HepG2 (cell line): ENCODE results near the gene DUS2. TPM values are rescaled to one million over a fixed set of nuclear protein-coding genes. Genes with fewer than 3 reads are reported as not detected.

Experiments used
- ELF4 ChIP-seq: sonication (generic); formaldehyde crosslinking; IDR thresholded peaks from 2 replicates; pipeline ENCODE4 v1.5.0; 2020; ENCODE audit warnings: missing genetic modification reagents, mild to moderate bottlenecking, moderate library complexity, borderline replicate concordance
- MZF1 ChIP-seq: sonication (generic); formaldehyde crosslinking; IDR thresholded peaks from 2 replicates; pipeline ENCODE4 v1.8.1; 2023; ENCODE audit warnings: mild to moderate bottlenecking, missing genetic modification reagents, borderline replicate concordance
- NONO ChIP-seq, 2 experiments: fragments of 450-650 bp in 1 of 2; sonication (generic) in 1 of 2; formaldehyde crosslinking in 1 of 2; IDR thresholded peaks in 1 of 2; conservative IDR thresholded peaks in 1 of 2; 2 replicates each; pipeline versions ENCODE4 v1.6.1 to v1.8.0; 2017 to 2022; ENCODE audit warnings: mild to moderate bottlenecking in 1 of 2, missing genetic modification reagents in 1 of 2, moderate library complexity in 1 of 2
- SCMH1 ChIP-seq: sonication (generic); formaldehyde crosslinking; IDR thresholded peaks from 2 replicates; pipeline ENCODE4 v1.9.0; 2021; ENCODE audit warnings: missing genetic modification reagents, mild to moderate bottlenecking, borderline replicate concordance
- SNAI1 ChIP-seq: sonication (generic); formaldehyde crosslinking; IDR thresholded peaks from 2 replicates; pipeline ENCODE4 v1.5.0; 2020; ENCODE audit warnings: mild to moderate bottlenecking, missing genetic modification reagents, borderline replicate concordance
- STAT5B ChIP-seq: sonication (generic); formaldehyde crosslinking; IDR thresholded peaks from 2 replicates; pipeline ENCODE4 v1.4.0; 2020; ENCODE audit warnings: missing genetic modification reagents
- SUZ12 ChIP-seq: fragments of 150-350 bp; IDR thresholded peaks from 2 replicates; pipeline ENCODE4 v1.6.1; 2014; ENCODE audit warnings: low read depth, low read length
- ZBTB7A ChIP-seq: sonication (generic); formaldehyde crosslinking; IDR thresholded peaks from 2 replicates; pipeline ENCODE4 v1.8.0; 2022; ENCODE audit warnings: mild to moderate bottlenecking, missing genetic modification reagents
- ZC3H13 ChIP-seq: sonication (generic); formaldehyde crosslinking; IDR thresholded peaks from 2 replicates; pipeline ENCODE4 v1.8.1; 2023; ENCODE audit warnings: mild to moderate bottlenecking, missing genetic modification reagents, moderate library complexity
- ZNF282 ChIP-seq: fragments of 450-650 bp; IDR thresholded peaks from 2 replicates; pipeline ENCODE4 v1.6.1; 2018; ENCODE audit not compliant: partially characterized antibody
- ZNF576 ChIP-seq: sonication (generic); formaldehyde crosslinking; IDR thresholded peaks from 2 replicates; pipeline ENCODE4 v1.4.0; 2020; ENCODE audit warnings: mild to moderate bottlenecking, missing genetic modification reagents
- ZNF746 ChIP-seq: sonication (generic); formaldehyde crosslinking; IDR thresholded peaks from 2 replicates; pipeline ENCODE4 v1.8.0; 2022; ENCODE audit warnings: mild to moderate bottlenecking, missing genetic modification reagents
- polyA plus RNA-seq, 8 experiments: library from polyadenylated mRNA; depleted of rRNA in 3 of 8; stranded (reverse) in 7 of 8; unstranded in 1 of 8; fragments of >200 nt; fragmentation: Illumina TruSeq in 4 of 8; extraction: Trizol in 4 of 8; gene quantifications; 2 replicates each; pipeline versions ENCODE4 v1.2.1 to v1.2.3, GENCODE V29; 2011 to 2016; ENCODE audit warnings: low read depth in 4 of 8, missing spikeins in 1 of 8, mixed read lengths in 1 of 8; ENCODE audit not compliant: insufficient read depth in 1 of 8
- total RNA-seq, 5 experiments: library from RNA; depleted of rRNA; stranded (reverse); fragments of >200 nt; fragmentation: Illumina TruSeq; extraction: Trizol; gene quantifications; 2 replicates each; pipeline ENCODE4 v1.2.3, GENCODE V29; 2016; ENCODE audit warnings: low read depth in 1 of 5
- TF ChIP-seq, protein P1 (sequence below): sonication (generic); formaldehyde crosslinking; IDR thresholded peaks from 2 replicates; pipeline ENCODE4 v1.4.0; 2020; ENCODE audit warnings: mild to moderate bottlenecking, missing genetic modification reagents, borderline replicate concordance
- TF ChIP-seq, protein P2 (sequence below), 2 experiments: IDR thresholded peaks; 2 replicates each; pipeline ENCODE4 v1.6.1; 2011 to 2012; ENCODE audit warnings: low read length in 2 of 2, borderline replicate concordance in 1 of 2, low read depth in 1 of 2, mild to moderate bottlenecking in 1 of 2, moderate library complexity in 1 of 2
- TF ChIP-seq, protein P3 (sequence below): sonication (generic); formaldehyde crosslinking; IDR thresholded peaks from 2 replicates; pipeline ENCODE4 v1.8.1; 2023; ENCODE audit warnings: mild to moderate bottlenecking, missing genetic modification reagents
- TF ChIP-seq, protein P4 (sequence below): sonication (generic); formaldehyde crosslinking; IDR thresholded peaks from 2 replicates; pipeline ENCODE4 v1.8.1; 2022; ENCODE audit warnings: low read depth, mild to moderate bottlenecking, missing genetic modification reagents

DUS2 gene
- total and polyA plus RNA-seq, 2 of the 13 experiments (the other 11 are each of a cell fraction or from before 2014, with no cell fraction given): 17.8 to 25.1 TPM

- TF ChIP-seq, protein P1, sequence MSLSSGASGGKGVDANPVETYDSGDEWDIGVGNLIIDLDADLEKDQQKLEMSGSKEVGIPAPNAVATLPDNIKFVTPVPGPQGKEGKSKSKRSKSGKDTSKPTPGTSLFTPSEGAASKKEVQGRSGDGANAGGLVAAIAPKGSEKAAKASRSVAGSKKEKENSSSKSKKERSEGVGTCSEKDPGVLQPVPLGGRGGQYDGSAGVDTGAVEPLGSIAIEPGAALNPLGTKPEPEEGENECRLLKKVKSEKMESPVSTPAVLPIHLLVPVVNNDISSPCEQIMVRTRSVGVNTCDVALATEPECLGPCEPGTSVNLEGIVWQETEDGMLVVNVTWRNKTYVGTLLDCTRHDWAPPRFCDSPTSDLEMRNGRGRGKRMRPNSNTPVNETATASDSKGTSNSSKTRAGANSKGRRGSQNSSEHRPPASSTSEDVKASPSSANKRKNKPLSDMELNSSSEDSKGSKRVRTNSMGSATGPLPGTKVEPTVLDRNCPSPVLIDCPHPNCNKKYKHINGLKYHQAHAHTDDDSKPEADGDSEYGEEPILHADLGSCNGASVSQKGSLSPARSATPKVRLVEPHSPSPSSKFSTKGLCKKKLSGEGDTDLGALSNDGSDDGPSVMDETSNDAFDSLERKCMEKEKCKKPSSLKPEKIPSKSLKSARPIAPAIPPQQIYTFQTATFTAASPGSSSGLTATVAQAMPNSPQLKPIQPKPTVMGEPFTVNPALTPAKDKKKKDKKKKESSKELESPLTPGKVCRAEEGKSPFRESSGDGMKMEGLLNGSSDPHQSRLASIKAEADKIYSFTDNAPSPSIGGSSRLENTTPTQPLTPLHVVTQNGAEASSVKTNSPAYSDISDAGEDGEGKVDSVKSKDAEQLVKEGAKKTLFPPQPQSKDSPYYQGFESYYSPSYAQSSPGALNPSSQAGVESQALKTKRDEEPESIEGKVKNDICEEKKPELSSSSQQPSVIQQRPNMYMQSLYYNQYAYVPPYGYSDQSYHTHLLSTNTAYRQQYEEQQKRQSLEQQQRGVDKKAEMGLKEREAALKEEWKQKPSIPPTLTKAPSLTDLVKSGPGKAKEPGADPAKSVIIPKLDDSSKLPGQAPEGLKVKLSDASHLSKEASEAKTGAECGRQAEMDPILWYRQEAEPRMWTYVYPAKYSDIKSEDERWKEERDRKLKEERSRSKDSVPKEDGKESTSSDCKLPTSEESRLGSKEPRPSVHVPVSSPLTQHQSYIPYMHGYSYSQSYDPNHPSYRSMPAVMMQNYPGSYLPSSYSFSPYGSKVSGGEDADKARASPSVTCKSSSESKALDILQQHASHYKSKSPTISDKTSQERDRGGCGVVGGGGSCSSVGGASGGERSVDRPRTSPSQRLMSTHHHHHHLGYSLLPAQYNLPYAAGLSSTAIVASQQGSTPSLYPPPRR (CRISPR knock-in tag): no peak
- TF ChIP-seq ZNF576 (CRISPR knock-in tag) (no peak), STAT5B (CRISPR knock-in tag) (no peak), ZBTB7A (CRISPR knock-in tag) (no peak), SUZ12 (no peak), NONO (IDR thresholded peaks at IDR 0.05) (no peak), NONO (CRISPR knock-in tag; conservative IDR thresholded peaks at IDR 0.05) (no peak), MZF1 (CRISPR knock-in tag) (no peak), ZNF282 (no peak), SNAI1 (no peak), ELF4 (CRISPR knock-in tag) (no peak), ZC3H13 (CRISPR knock-in tag) (peak; percentile 79; the same call in 1 of the 2 replicates), ZNF746 (CRISPR knock-in tag) (no peak), SCMH1 (CRISPR knock-in tag) (no peak)
- TF ChIP-seq, protein P2, sequence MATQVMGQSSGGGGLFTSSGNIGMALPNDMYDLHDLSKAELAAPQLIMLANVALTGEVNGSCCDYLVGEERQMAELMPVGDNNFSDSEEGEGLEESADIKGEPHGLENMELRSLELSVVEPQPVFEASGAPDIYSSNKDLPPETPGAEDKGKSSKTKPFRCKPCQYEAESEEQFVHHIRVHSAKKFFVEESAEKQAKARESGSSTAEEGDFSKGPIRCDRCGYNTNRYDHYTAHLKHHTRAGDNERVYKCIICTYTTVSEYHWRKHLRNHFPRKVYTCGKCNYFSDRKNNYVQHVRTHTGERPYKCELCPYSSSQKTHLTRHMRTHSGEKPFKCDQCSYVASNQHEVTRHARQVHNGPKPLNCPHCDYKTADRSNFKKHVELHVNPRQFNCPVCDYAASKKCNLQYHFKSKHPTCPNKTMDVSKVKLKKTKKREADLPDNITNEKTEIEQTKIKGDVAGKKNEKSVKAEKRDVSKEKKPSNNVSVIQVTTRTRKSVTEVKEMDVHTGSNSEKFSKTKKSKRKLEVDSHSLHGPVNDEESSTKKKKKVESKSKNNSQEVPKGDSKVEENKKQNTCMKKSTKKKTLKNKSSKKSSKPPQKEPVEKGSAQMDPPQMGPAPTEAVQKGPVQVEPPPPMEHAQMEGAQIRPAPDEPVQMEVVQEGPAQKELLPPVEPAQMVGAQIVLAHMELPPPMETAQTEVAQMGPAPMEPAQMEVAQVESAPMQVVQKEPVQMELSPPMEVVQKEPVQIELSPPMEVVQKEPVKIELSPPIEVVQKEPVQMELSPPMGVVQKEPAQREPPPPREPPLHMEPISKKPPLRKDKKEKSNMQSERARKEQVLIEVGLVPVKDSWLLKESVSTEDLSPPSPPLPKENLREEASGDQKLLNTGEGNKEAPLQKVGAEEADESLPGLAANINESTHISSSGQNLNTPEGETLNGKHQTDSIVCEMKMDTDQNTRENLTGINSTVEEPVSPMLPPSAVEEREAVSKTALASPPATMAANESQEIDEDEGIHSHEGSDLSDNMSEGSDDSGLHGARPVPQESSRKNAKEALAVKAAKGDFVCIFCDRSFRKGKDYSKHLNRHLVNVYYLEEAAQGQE (IDR thresholded peaks at IDR 0.05; ENCODE audit: borderline replicate concordance in 1 of 2, low read depth in 1 of 2, low read length in 2 of 2): no peak
- TF ChIP-seq, protein P3, sequence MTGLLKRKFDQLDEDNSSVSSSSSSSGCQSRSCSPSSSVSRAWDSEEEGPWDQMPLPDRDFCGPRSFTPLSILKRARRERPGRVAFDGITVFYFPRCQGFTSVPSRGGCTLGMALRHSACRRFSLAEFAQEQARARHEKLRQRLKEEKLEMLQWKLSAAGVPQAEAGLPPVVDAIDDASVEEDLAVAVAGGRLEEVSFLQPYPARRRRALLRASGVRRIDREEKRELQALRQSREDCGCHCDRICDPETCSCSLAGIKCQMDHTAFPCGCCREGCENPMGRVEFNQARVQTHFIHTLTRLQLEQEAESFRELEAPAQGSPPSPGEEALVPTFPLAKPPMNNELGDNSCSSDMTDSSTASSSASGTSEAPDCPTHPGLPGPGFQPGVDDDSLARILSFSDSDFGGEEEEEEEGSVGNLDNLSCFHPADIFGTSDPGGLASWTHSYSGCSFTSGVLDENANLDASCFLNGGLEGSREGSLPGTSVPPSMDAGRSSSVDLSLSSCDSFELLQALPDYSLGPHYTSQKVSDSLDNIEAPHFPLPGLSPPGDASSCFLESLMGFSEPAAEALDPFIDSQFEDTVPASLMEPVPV (CRISPR knock-in tag): no peak
- TF ChIP-seq, protein P4, sequence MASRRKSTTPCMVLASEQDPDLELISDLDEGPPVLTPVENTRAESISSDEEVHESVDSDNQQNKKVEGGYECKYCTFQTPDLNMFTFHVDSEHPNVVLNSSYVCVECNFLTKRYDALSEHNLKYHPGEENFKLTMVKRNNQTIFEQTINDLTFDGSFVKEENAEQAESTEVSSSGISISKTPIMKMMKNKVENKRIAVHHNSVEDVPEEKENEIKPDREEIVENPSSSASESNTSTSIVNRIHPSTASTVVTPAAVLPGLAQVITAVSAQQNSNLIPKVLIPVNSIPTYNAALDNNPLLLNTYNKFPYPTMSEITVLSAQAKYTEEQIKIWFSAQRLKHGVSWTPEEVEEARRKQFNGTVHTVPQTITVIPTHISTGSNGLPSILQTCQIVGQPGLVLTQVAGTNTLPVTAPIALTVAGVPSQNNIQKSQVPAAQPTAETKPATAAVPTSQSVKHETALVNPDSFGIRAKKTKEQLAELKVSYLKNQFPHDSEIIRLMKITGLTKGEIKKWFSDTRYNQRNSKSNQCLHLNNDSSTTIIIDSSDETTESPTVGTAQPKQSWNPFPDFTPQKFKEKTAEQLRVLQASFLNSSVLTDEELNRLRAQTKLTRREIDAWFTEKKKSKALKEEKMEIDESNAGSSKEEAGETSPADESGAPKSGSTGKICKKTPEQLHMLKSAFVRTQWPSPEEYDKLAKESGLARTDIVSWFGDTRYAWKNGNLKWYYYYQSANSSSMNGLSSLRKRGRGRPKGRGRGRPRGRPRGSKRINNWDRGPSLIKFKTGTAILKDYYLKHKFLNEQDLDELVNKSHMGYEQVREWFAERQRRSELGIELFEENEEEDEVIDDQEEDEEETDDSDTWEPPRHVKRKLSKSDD (CRISPR knock-in tag): no peak
Measured at GRCh38 chr16:68021490-68021889, 1.6 kb upstream of the DUS2 start (continued).
